ENCODE results near the gene CAVIN3.

DNA sequence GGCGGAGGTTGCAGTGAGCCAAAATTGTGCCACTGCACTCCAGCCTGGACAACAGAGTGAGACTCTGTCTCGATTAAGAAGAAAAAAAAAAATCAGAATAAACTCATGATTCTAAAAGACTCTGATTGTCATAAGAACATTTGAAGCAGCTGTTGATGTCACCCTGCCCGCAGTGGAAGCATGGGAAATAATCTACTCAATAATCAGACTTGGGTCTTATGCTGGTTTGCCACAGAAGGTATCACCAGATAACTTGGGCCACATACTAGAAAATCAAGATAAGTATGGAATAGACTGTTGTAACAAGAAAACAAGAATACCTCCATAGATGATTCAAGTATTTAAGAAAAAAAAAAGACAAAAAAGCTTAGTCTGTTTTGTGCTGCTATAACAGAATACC, 8.2 kb downstream of the CAVIN3 start:
- TF ChIP-seq CTCF (optimal IDR thresholded peaks at IDR 0.05 in 1 of 3, IDR thresholded peaks at IDR 0.05 in 1 of 3, conservative IDR thresholded peaks at IDR 0.05 in 1 of 3; ENCODE audit: extremely low read depth in 1 of 3, insufficient read depth in 2 of 3, low read length in 3 of 3) = no peak
- no peak for TF ChIP-seq EZH2 (IDR thresholded peaks at IDR 0.05; ENCODE audit: low read length)
